Measurements from ENCODE around the gene FBRSL1. TPM values are rescaled to one million over a fixed set of nuclear protein-coding genes. Genes with fewer than 3 reads are reported as not detected.
A peak's percentile ranks its signal among the peaks of the same experiment; 100 is the strongest.

FBRSL1 gene
- polyA plus RNA-seq, 1 of the 3 experiments (the other 2 are of a cell fraction), result 5.5 TPM

DNA sequence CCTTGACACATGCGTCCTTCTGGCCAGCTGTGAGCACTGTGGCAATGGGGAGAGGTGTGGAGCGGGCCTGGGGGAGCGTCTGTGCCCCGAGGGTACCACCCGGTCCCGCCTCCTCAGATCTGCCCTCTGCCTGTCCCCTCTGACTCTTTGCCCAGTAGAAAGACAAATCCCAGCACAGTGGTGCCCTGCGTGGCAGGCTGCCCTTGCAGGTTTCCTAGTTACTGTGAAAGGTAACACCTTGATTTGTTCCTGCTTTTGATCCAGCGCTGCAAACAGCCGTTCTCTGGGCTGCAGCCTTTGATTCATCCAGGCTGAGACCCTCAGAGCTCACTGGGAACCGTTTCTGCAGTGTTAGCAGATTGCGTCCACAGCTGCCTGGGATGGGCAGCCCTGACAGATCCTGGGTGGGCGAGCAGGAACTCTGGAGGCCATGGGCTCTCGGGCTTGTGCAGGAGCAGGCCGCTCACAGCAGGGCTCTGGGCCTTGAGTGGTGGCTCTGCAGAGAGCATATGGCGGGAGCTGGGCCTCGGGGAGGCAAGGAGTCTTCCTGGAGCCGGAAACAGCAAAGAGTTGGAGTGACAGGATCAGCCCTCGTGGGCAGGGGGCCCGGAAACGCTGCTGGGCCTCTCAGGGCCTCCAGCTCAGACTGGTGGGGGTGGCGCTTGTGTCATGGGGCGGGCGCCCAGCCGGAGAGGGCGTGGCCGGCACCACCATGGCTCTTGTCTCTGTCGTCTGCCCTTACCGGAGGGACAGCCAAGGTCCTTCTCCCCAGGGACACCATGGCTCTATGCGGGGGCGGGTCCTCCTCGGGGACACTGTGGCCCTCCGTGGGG is 16.6 kb downstream of the FBRSL1 start:
- Histone ChIP-seq H3K4me3 (ENCODE audit: low read depth in 2 of 2, low read length in 1 of 2) (no peak overlapping the region), H4K20me1 (ENCODE audit: insufficient read depth) (peaks cover 64% of the 10 kb centered on the region), H3K4me2 (peak overlapping the region; percentile 41; the same call in 1 of the 2 replicates), H3K9ac (no peak overlapping the region), H3K36me3 (replicated peaks in 1 of 2; ENCODE audit: control insufficient read depth in 1 of 2, insufficient read depth in 2 of 2, low read length in 1 of 2) (peaks cover 0 to 5% of the 10 kb centered on the region in 2 experiments), H3K4me1 (ENCODE audit: control insufficient read depth in 1 of 2, insufficient read depth in 2 of 2, low read depth in 1 of 2, low read length in 1 of 2) (peaks cover 8 to 34% of the 10 kb centered on the region in 2 experiments; a peak in 2 of 4 replicates), H3K9me3 (no peaks in the 10 kb centered on the region), H3K9me2 (no peaks in the 10 kb centered on the region), H3K27ac (ENCODE audit: low read depth in 2 of 2, low read length in 1 of 2) (peak overlapping the region in 1 of 2 experiments; percentile 5; a peak in 1 of 4 replicates), H2AFZ (ENCODE audit: low read depth) (no peak overlapping the region), H3K79me2 (ENCODE audit: insufficient read depth) (peaks cover 44% of the 10 kb centered on the region), H3F3A (replicated peaks; ENCODE audit: insufficient read depth) (no peaks in the 10 kb centered on the region), H3K27me3 (ENCODE audit: insufficient read depth) (no peaks in the 10 kb centered on the region)
- 80% methylated on average over 19 of the region's 32 CpGs for WGBS (ENCODE audit: low lambda C conversion rate)
- CTCF ChIA-PET, result interaction anchor here (0.7 to 2.3 kb wide), 5 partner anchors 13 to 93 kb away, joined by 3 to 9 read pairs (median 4); no protein-coding TSS in a partner anchor
- DNase-seq, result peak; percentile 74
- TF ChIP-seq JUND (IDR thresholded peaks at IDR 0.05) (no peak), YY1 (IDR thresholded peaks at IDR 0.05; ENCODE audit: low read depth) (no peak), EP300 (IDR thresholded peaks at IDR 0.05; ENCODE audit: borderline replicate concordance in 1 of 2, low read depth in 1 of 2, low read length in 1 of 2) (no peak), RCOR1 (IDR thresholded peaks at IDR 0.05; ENCODE audit: low read length) (no peak), MXI1 (IDR thresholded peaks at IDR 0.05; ENCODE audit: low read depth, low read length) (no peak)
- TF ChIP-seq, protein P1, sequence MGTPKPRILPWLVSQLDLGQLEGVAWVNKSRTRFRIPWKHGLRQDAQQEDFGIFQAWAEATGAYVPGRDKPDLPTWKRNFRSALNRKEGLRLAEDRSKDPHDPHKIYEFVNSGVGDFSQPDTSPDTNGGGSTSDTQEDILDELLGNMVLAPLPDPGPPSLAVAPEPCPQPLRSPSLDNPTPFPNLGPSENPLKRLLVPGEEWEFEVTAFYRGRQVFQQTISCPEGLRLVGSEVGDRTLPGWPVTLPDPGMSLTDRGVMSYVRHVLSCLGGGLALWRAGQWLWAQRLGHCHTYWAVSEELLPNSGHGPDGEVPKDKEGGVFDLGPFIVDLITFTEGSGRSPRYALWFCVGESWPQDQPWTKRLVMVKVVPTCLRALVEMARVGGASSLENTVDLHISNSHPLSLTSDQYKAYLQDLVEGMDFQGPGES (IDR thresholded peaks at IDR 0.05; ENCODE audit: low read depth, low read length), result no peak
- POLR2A ChIA-PET, result no interaction called here

GRCh38 chr12:132507161-132507538 is 17.2 kb downstream of the FBRSL1 start:
- Histone ChIP-seq H3F3A (replicated peaks; ENCODE audit: insufficient read depth) (no peaks in the 10 kb centered on the region), H3K4me2 (no peak overlapping the region), H3K36me3 (replicated peaks in 1 of 2; ENCODE audit: control insufficient read depth in 1 of 2, insufficient read depth in 2 of 2, low read length in 1 of 2) (peaks cover 0 to 5% of the 10 kb centered on the region in 2 experiments), H3K9ac (no peak overlapping the region), H2AFZ (ENCODE audit: low read depth) (no peak overlapping the region), H3K9me3 (no peaks in the 10 kb centered on the region), H3K4me3 (ENCODE audit: low read depth in 2 of 2, low read length in 1 of 2) (no peak overlapping the region), H3K4me1 (ENCODE audit: control insufficient read depth in 1 of 2, insufficient read depth in 2 of 2, low read depth in 1 of 2, low read length in 1 of 2) (peaks cover 8 to 30% of the 10 kb centered on the region in 2 experiments; a peak in 2 of 4 replicates), H3K27ac (ENCODE audit: low read depth in 2 of 2, low read length in 1 of 2) (no peak overlapping the region; a peak in 1 of 4 replicates), H3K79me2 (ENCODE audit: insufficient read depth) (peaks cover 39% of the 10 kb centered on the region), H3K27me3 (ENCODE audit: insufficient read depth) (no peaks in the 10 kb centered on the region), H3K9me2 (no peaks in the 10 kb centered on the region), H4K20me1 (ENCODE audit: insufficient read depth) (peaks cover 62% of the 10 kb centered on the region)
- no peak for DNase-seq
- CTCF ChIA-PET, result interaction anchor here (1.6 to 2.3 kb wide), 2 partner anchors 12 to 16 kb away, joined by 4 to 9 read pairs; no protein-coding TSS in a partner anchor
- WGBS (ENCODE audit: low lambda C conversion rate), result 95% methylated on average over 13 of the region's 15 CpGs
- POLR2A ChIA-PET, result no interaction called here
- TF ChIP-seq FOXM1 (IDR thresholded peaks at IDR 0.05; ENCODE audit: low read depth) (no peak), RFX5 (IDR thresholded peaks at IDR 0.05; ENCODE audit: low read length) (no peak), TEAD4 (IDR thresholded peaks at IDR 0.05; ENCODE audit: borderline replicate concordance, insufficient read depth) (no peak), PBX3 (IDR thresholded peaks at IDR 0.05) (no peak), TCF12 (IDR thresholded peaks at IDR 0.05) (no peak), SIN3A (IDR thresholded peaks at IDR 0.05; ENCODE audit: borderline replicate concordance, low read depth, low read length) (no peak), NRF1 (IDR thresholded peaks at IDR 0.05; ENCODE audit: low read depth, low read length) (no peak), EP300 (IDR thresholded peaks at IDR 0.05; ENCODE audit: borderline replicate concordance in 1 of 2, low read depth in 1 of 2, low read length in 1 of 2) (no peak), CTCF (IDR thresholded peaks at IDR 0.05) (no peak), ELF1 (IDR thresholded peaks at IDR 0.05) (no peak)
- TF ChIP-seq, protein P1 (IDR thresholded peaks at IDR 0.05; ENCODE audit: low read depth, low read length), result no peak
- TF ChIP-seq, protein P2, sequence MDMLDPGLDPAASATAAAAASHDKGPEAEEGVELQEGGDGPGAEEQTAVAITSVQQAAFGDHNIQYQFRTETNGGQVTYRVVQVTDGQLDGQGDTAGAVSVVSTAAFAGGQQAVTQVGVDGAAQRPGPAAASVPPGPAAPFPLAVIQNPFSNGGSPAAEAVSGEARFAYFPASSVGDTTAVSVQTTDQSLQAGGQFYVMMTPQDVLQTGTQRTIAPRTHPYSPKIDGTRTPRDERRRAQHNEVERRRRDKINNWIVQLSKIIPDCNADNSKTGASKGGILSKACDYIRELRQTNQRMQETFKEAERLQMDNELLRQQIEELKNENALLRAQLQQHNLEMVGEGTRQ (IDR thresholded peaks at IDR 0.05; ENCODE audit: borderline replicate concordance, low read depth, low read length), result no peak
- TF ChIP-seq, protein P3, sequence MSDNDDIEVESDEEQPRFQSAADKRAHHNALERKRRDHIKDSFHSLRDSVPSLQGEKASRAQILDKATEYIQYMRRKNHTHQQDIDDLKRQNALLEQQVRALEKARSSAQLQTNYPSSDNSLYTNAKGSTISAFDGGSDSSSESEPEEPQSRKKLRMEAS (IDR thresholded peaks at IDR 0.05; ENCODE audit: low read depth), result no peak

Measured in SK-N-SH (cell line).